Endothelial cell of umbilical vein (primary cell): ENCODE measurements around the gene SAFB. TPM values are rescaled to one million over a fixed set of nuclear protein-coding genes. Genes with fewer than 3 reads are reported as not detected.

Experiments
- BruUV-seq: library from RNA; stranded (reverse); fragments of 400-500 nt; replicated peaks from 2 replicates; lab custom pipeline; 2021; lab: Mats Ljungman, UMichigan
- CTCF ChIA-PET: fragments of 300-600, 350-600 bp; sonication (Branson Sonifier 250); formaldehyde crosslinking; loops from one replicate; lab custom pipeline; 2021; ENCODE audit warnings: antibody characterized with exemption, inconsistent platforms; lab: Charles Lee
- POLR2A ChIA-PET: fragments of 300-600, 350-600 bp; sonication (Branson Sonifier 250); formaldehyde crosslinking; loops from one replicate; lab custom pipeline; 2021; ENCODE audit warnings: antibody characterized with exemption, inconsistent platforms; lab: Charles Lee
- DNase-seq: peaks from one replicate; pipeline ENCODE4 v3.0.0-alpha.2; 2011; ENCODE audit warnings: low read depth, low spot score
- FAIRE-seq: peaks from 2 replicates; lab custom pipeline; 2011; peaks lifted over from hg19 to GRCh38; lab: Jason Lieb, UNC
- H2AFZ ChIP-seq: 2 replicates; pipeline ENCODE4 v1.6.0; 2012; ENCODE audit warnings: low read depth, low read length, control low read depth, inconsistent platforms
- H3K27ac ChIP-seq: 2 replicates; pipeline ENCODE4 v1.5.1; 2011; ENCODE audit warnings: low read depth, mild to moderate bottlenecking, control low read depth, low read length, moderate library complexity; ENCODE audit not compliant: insufficient read depth
- H3K27me3 ChIP-seq, 2 experiments: 2 replicates each; pipeline versions ENCODE4 v1.6.0 to v1.6.1; 2011; ENCODE audit warnings: low read length in 2 of 2, mixed read lengths in 1 of 2; ENCODE audit not compliant: control insufficient read depth in 2 of 2, insufficient read depth in 2 of 2
- H3K36me3 ChIP-seq, 2 experiments: 2 replicates in 1 of 2; 3 replicates in 1 of 2; pipeline ENCODE4 v1.5.1; 2011; ENCODE audit warnings: low read length in 2 of 2, mild to moderate bottlenecking in 1 of 2, moderate library complexity in 1 of 2; ENCODE audit not compliant: control insufficient read depth in 2 of 2, insufficient read depth in 2 of 2; ENCODE audit errors: extremely low read depth in 1 of 2
- H3K4me1 ChIP-seq: 3 replicates; pipeline ENCODE4 v1.5.1; 2011; ENCODE audit warnings: mild to moderate bottlenecking, low read length; ENCODE audit not compliant: control insufficient read depth, insufficient read depth; ENCODE audit errors: extremely low read depth
- H3K4me2 ChIP-seq: 2 replicates; pipeline ENCODE4 v1.6.1; 2011; ENCODE audit warnings: low read length, control low read depth, mixed read lengths; ENCODE audit not compliant: insufficient read depth
- H3K4me3 ChIP-seq, 3 experiments: fragments of 200-600 bp in 1 of 3; sonication (generic), shearing (Covaris generic) in 1 of 3; replicated peaks in 1 of 3; 2 replicates each; pipeline ENCODE4 v1.5.1; 2011 to 2016; ENCODE audit warnings: control low read depth in 3 of 3, low read length in 3 of 3, mild to moderate bottlenecking in 2 of 3, inconsistent platforms in 1 of 3, low read depth in 1 of 3, moderate library complexity in 1 of 3; ENCODE audit not compliant: insufficient read depth in 1 of 3
- H3K79me2 ChIP-seq: 2 replicates; pipeline ENCODE4 v1.6.0; 2012; ENCODE audit warnings: low read length, inconsistent platforms; ENCODE audit not compliant: control insufficient read depth, insufficient read depth
- H3K9ac ChIP-seq: replicated peaks from 2 replicates; pipeline ENCODE3; 2011; ENCODE audit warnings: low read length, control low read depth; ENCODE audit not compliant: insufficient read depth; ENCODE audit errors: extremely low read depth
- H3K9me1 ChIP-seq: replicated peaks from 3 replicates; pipeline ENCODE4 v1.6.0; 2011; ENCODE audit warnings: mild to moderate bottlenecking, low read length; ENCODE audit not compliant: control insufficient read depth, insufficient read depth; ENCODE audit errors: extremely low read depth
- H3K9me3 ChIP-seq: replicated peaks from 2 replicates; pipeline ENCODE4 v1.5.1; 2012; ENCODE audit warnings: low read length, inconsistent platforms; ENCODE audit not compliant: control insufficient read depth, insufficient read depth
- H4K20me1 ChIP-seq: replicated peaks from 2 replicates; pipeline ENCODE3; 2011; ENCODE audit warnings: mild to moderate bottlenecking, low read length; ENCODE audit not compliant: control insufficient read depth, insufficient read depth; ENCODE audit errors: extremely low read depth
- EZH2 ChIP-seq: IDR thresholded peaks from 2 replicates; pipeline ENCODE4 v1.6.1; 2012; ENCODE audit warnings: borderline replicate concordance, low read depth, mild to moderate bottlenecking, moderate library complexity, low read length, inconsistent platforms; ENCODE audit not compliant: severe bottlenecking
- FOS ChIP-seq: IDR thresholded peaks from 2 replicates; pipeline ENCODE4 v1.6.1; 2011; ENCODE audit warnings: mild to moderate bottlenecking, low read length, moderate library complexity, borderline replicate concordance; ENCODE audit not compliant: insufficient read depth
- GATA2 ChIP-seq: IDR thresholded peaks from 2 replicates; pipeline ENCODE4 v1.7.0; 2011; ENCODE audit warnings: low read depth, mild to moderate bottlenecking, moderate library complexity, mixed read lengths, low read length; ENCODE audit not compliant: insufficient read length, insufficient read depth
- JUN ChIP-seq: IDR thresholded peaks from 2 replicates; pipeline ENCODE4 v1.6.1; 2011; ENCODE audit warnings: borderline replicate concordance, low read depth; ENCODE audit not compliant: insufficient read length, insufficient read depth
- MYC ChIP-seq: IDR thresholded peaks from one replicate; pipeline ENCODE4 v1.6.1; 2011; ENCODE audit warnings: mild to moderate bottlenecking, low read depth, low read length
- POLR2A ChIP-seq: IDR thresholded peaks from 2 replicates; pipeline ENCODE4 v1.6.1; 2012; ENCODE audit warnings: low read depth, mild to moderate bottlenecking, control low read depth, low read length
- POLR2AphosphoS5 ChIP-seq: IDR thresholded peaks from 2 replicates; pipeline ENCODE4 v1.6.1; 2012; ENCODE audit warnings: low read depth, mild to moderate bottlenecking, control low read depth, low read length, moderate library complexity; ENCODE audit not compliant: insufficient read depth
- dilution Hi-C: fragments of 300-500 bp; cut with MboI; formaldehyde crosslinking; loops from one replicate; pipeline ENCODE4 v1.15.0; 2019; ENCODE audit warnings: low sequenced_read_pairs; ENCODE audit not compliant: extremely low pct_ligation_motif_present
- intact Hi-C: fragments of 100-400 bp; cut with micrococcal nuclease; formaldehyde crosslinking; loops from one replicate; pipeline ENCODE4 v1.10.0; 2022
- polyA plus RNA-seq, 4 experiments: library from polyadenylated mRNA; depleted of rRNA in 3 of 4; stranded (reverse) in 3 of 4; unstranded in 1 of 4; fragments of >200 nt; gene quantifications; 2 replicates each; pipeline versions ENCODE4 v1.2.1 to v1.2.3, GENCODE V29; 2011 to 2012; ENCODE audit warnings: missing spikeins in 1 of 4
- total RNA-seq: library from RNA; stranded (reverse); gene quantifications from 2 replicates; pipeline ENCODE4 v1.2.3, GENCODE V29; 2021
- TF ChIP-seq, protein P1 (sequence below): IDR thresholded peaks from 2 replicates; pipeline ENCODE4 v1.6.1; 2011; ENCODE audit not compliant: insufficient read depth, insufficient read length
- TF ChIP-seq, protein P2 (sequence below), 2 donors: IDR thresholded peaks; 1 replicate in 1 of 2; 2 replicates in 1 of 2; pipeline ENCODE4 v1.5.1; 2011; ENCODE audit warnings: low read length in 2 of 2, mild to moderate bottlenecking in 2 of 2, moderate library complexity in 2 of 2, control low read depth in 1 of 2, inconsistent platforms in 1 of 2, low read depth in 1 of 2; ENCODE audit not compliant: insufficient read depth in 1 of 2; ENCODE audit errors: extremely low read depth in 1 of 2

The SAFB gene
- total and polyA plus RNA-seq, 2 donors (not counting 3 experiments of a cell fraction or from before 2014, with no cell fraction given), result 44.7 to 109 TPM

- no peak overlapping the region for H3K27ac ChIP-seq
- no peak for FAIRE-seq
- ChIA-PET CTCF (no interaction called here), POLR2A (no interaction called here)
- H3K4me2 ChIP-seq, result no peak overlapping the region
- no peaks in the 10 kb centered on the region for H3K9me1 ChIP-seq
- peaks cover 12% of the 10 kb centered on the region for H3K4me1 ChIP-seq
- peaks cover 65% of the 10 kb centered on the region for H3K79me2 ChIP-seq
- no peak overlapping the region for H3K4me3 ChIP-seq
- no peaks in the 10 kb centered on the region for H3K9me3 ChIP-seq
- H4K20me1 ChIP-seq, result peaks cover 5% of the 10 kb centered on the region
- DNase-seq, result no peak
- TF ChIP-seq GATA2 (no peak), POLR2AphosphoS5 (no peak), EZH2 (no peak), POLR2A (no peak), JUN (no peak), MYC (no peak), FOS (no peak)
- TF ChIP-seq, protein P1, sequence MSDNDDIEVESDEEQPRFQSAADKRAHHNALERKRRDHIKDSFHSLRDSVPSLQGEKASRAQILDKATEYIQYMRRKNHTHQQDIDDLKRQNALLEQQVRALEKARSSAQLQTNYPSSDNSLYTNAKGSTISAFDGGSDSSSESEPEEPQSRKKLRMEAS, result no peak
- TF ChIP-seq, protein P2, sequence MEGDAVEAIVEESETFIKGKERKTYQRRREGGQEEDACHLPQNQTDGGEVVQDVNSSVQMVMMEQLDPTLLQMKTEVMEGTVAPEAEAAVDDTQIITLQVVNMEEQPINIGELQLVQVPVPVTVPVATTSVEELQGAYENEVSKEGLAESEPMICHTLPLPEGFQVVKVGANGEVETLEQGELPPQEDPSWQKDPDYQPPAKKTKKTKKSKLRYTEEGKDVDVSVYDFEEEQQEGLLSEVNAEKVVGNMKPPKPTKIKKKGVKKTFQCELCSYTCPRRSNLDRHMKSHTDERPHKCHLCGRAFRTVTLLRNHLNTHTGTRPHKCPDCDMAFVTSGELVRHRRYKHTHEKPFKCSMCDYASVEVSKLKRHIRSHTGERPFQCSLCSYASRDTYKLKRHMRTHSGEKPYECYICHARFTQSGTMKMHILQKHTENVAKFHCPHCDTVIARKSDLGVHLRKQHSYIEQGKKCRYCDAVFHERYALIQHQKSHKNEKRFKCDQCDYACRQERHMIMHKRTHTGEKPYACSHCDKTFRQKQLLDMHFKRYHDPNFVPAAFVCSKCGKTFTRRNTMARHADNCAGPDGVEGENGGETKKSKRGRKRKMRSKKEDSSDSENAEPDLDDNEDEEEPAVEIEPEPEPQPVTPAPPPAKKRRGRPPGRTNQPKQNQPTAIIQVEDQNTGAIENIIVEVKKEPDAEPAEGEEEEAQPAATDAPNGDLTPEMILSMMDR (IDR thresholded peaks at IDR 0.05; ENCODE audit: extremely low read depth in 1 of 2, insufficient read depth in 1 of 2, low read depth in 1 of 2, low read length in 2 of 2), result no peak
- no TSS peak for BruUV-seq
- intact Hi-C loops (no loop called here), dilution Hi-C loops (no loop called here)
- H3K9ac ChIP-seq, result no peak overlapping the region
- H2AFZ ChIP-seq, result no peak overlapping the region
- no peaks in the 10 kb centered on the region for H3K27me3 ChIP-seq
- H3K36me3 ChIP-seq, result peaks cover 24 to 25% of the 10 kb centered on the region in 2 experiments
Observed at GRCh38 chr19:5618591-5618990, 4.3 kb upstream of the SAFB start.
